Activated T-helper 1 cell treated with anti-CD3 and anti-CD28 coated beads, Interleukin-12 subunit alpha, Interleukin-12 subunit beta, Interleukin-2, Interleukin-4 antibody, amounts not matched to agents 30 ng/mL and 10 ng/mL and 1 ng/mL, durations not matched to agents 14 hours and 24 hours and 36 hours (primary cell): Measurements from ENCODE around the gene GNAI3. TPM values are rescaled to one million over a fixed set of nuclear protein-coding genes. Genes with fewer than 3 reads are reported as not detected.

ENCODE experiments used
- DNase-seq: peaks from one replicate; pipeline ENCODE4 v3.0.0; 2021; ENCODE audit warnings: low spot score
- H3K27ac Mint-ChIP-seq: one replicate; pipeline ENCODE4 v1.8.0; 2021; ENCODE audit warnings: mild to moderate bottlenecking, mixed read lengths
- H3K27me3 Mint-ChIP-seq: one replicate; pipeline ENCODE4 v1.8.0; 2022; ENCODE audit warnings: mild to moderate bottlenecking, moderate library complexity, mixed read lengths; ENCODE audit not compliant: insufficient read depth
- H3K36me3 Mint-ChIP-seq: one replicate; pipeline ENCODE4 v1.8.0; 2021; ENCODE audit warnings: low read depth, mixed read lengths
- H3K4me1 Mint-ChIP-seq: one replicate; pipeline ENCODE4 v1.8.0; 2021; ENCODE audit warnings: low read depth, mixed read lengths
- H3K4me3 Mint-ChIP-seq: one replicate; pipeline ENCODE4 v1.8.0; 2021; ENCODE audit warnings: mild to moderate bottlenecking, moderate library complexity, mixed read lengths
- H3K9me3 Mint-ChIP-seq: one replicate; pipeline ENCODE4 v1.8.0; 2021; ENCODE audit warnings: mixed read lengths
- intact Hi-C: fragments of 100-400 bp; cut with micrococcal nuclease; formaldehyde crosslinking; loops from one replicate; pipeline ENCODE4 v1.15.1; 2024
- total RNA-seq: library from RNA; stranded (reverse); gene quantifications from 2 replicates; pipeline ENCODE4 v1.2.3, GENCODE V29; 2022

Gene GNAI3
- total RNA-seq, 1 donor from 2014 or later, result 8.4 TPM

DNA sequence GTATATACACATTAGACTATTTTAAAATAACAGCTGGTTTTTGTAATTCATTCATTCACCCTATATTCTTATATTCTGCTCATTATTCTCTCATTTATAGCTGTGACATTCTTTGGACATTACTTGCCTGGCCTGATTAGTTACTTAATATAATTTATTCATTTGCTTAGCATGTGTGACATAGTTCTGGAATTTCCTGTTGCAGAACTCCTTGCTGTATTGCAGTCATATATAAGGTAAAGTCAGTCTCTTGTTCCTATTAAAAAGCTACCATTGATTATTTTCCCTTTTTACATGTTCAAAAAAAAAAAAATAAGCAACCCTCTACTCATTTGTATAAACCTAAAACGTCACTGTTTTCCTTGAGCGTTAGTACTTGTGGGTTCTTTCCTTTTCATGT lies 47.1 kb downstream of the GNAI3 start:
- Mint-ChIP-seq H3K27me3 (no peaks in the 10 kb centered on the region), H3K4me1 (no peaks in the 10 kb centered on the region), H3K9me3 (no peaks in the 10 kb centered on the region), H3K27ac (no peak overlapping the region), H3K36me3 (peaks cover 32% of the 10 kb centered on the region), H3K4me3 (no peak overlapping the region)
- intact Hi-C loops, result no loop called here
- DNase-seq, result no peak

DNA sequence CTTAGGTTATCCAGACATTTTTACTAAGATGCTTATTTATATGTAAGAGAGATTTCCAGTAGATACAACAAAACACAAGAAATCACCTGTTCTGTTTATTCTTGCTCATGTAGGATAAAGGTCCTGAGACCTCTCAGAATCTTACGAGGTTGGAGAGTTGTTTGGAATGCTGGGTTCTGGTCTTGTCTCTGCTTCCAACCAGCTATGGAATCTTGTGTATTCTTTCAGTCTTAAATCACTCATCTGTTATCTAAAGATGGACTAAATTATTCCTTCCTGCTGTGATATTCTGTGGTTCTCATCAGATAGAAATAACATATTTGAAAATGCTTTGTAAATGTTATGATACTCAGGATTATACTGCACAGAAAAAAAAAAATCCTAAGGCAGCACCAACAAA lies 49.7 kb downstream of the GNAI3 start:
- H3K27ac Mint-ChIP-seq, result no peak overlapping the region
- H3K27me3 Mint-ChIP-seq, result no peaks in the 10 kb centered on the region
- no peaks in the 10 kb centered on the region for H3K4me1 Mint-ChIP-seq
- peaks cover 26% of the 10 kb centered on the region for H3K36me3 Mint-ChIP-seq
- H3K4me3 Mint-ChIP-seq, result no peak overlapping the region
- intact Hi-C loops, result no loop called here
- H3K9me3 Mint-ChIP-seq, result no peaks in the 10 kb centered on the region
- no peak for DNase-seq

DNA sequence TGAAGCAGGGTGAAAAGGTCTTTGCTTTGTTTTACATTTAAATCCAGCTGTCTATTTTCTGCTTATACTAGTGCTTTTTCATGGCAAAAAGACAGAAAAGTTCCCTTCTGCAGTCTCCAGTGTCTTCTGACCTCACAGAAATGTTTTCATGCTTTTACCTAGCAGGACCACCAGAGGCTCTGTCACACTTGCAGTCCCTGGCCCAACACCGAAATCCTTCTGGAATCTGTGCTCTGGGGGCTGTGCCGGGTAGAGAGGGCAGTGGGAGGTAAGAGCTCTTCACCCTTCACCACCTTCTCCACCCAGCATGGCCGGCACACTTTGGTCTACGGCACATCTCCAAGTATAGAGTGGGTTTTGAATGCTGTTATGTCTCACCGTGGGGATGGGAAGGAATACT lies 50.2 kb downstream of the GNAI3 start:
- Mint-ChIP-seq H3K9me3 (no peaks in the 10 kb centered on the region), H3K27ac (no peak overlapping the region), H3K27me3 (no peaks in the 10 kb centered on the region), H3K36me3 (peaks cover 22% of the 10 kb centered on the region), H3K4me3 (no peak overlapping the region), H3K4me1 (no peaks in the 10 kb centered on the region)
- intact Hi-C loops, result no loop called here
- DNase-seq, result no peak

DNA sequence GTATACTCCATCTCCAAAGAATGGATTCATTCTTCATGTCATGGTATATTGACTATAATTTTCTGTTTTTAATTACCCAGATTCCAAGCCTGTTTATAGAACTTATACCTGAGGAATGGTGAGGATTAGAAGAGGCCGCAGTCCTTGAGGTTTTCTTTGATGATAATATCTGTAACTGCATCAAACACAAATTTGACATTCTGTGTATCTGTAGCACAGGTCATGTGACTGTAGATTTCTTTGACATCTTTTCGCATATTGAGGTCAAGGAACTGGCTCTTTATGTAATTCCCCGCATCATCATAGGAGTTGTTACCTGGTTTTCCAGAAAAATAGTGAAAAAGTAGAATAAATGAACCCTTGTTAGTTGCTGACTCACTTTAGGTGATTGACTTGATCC lies 54.8 kb downstream of the GNAI3 start:
- no peaks in the 10 kb centered on the region for H3K4me1 Mint-ChIP-seq
- no peak for DNase-seq
- H3K9me3 Mint-ChIP-seq, result no peaks in the 10 kb centered on the region
- peaks cover 8% of the 10 kb centered on the region for H3K36me3 Mint-ChIP-seq
- H3K27ac Mint-ChIP-seq, result no peak overlapping the region
- no peak overlapping the region for H3K4me3 Mint-ChIP-seq
- intact Hi-C loops, result no loop called here
- H3K27me3 Mint-ChIP-seq, result no peaks in the 10 kb centered on the region

DNA sequence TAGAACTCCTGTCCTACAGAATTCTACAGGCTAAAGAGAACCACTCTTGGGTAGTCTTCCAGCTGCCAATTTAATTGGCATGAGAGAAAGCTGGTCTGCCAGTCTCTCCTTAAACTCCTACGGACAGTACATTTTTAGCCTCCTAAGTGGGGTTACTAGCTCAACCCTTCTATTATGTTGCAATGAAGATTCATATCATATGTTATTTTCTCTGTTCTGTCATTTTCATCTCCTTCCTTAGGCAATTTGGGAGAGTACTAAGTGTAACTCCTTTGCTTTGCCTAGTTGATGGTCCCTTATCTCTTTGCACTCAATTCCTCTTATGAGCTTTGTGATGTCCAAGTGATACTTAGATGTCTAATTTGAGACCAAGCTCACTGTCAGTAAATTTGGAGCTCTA lies 57.0 kb downstream of the GNAI3 start:
- DNase-seq, result no peak
- Mint-ChIP-seq H3K4me3 (no peak overlapping the region), H3K4me1 (no peaks in the 10 kb centered on the region), H3K9me3 (no peaks in the 10 kb centered on the region), H3K27ac (no peak overlapping the region), H3K36me3 (peaks cover 4% of the 10 kb centered on the region), H3K27me3 (peaks cover 2% of the 10 kb centered on the region)
- intact Hi-C loops, result no loop called here

DNA sequence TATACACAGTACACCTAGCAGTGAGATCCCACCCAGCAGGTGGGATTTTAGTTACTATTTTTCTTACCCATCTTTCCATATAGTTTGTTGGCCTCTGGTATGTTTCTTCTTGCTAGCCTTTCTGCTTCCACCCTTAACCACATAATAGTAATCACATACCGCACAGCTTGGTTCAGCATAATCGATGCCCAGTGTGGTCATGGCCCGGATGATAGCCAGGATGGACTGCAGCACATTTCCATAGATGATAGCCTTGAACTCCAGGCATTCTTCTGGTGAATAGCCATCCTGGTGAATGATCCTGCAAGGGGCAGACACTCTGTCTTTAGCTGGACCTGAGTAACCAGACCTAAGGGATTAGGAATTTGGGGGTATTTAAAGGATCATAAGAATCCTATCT lies 61.5 kb downstream of the GNAI3 start:
- H3K36me3 Mint-ChIP-seq, result no peaks in the 10 kb centered on the region
- no peaks in the 10 kb centered on the region for H3K9me3 Mint-ChIP-seq
- H3K4me3 Mint-ChIP-seq, result no peak overlapping the region
- DNase-seq, result no peak
- peaks cover 11% of the 10 kb centered on the region for H3K27me3 Mint-ChIP-seq
- intact Hi-C loops, result no loop called here
- H3K4me1 Mint-ChIP-seq, result no peaks in the 10 kb centered on the region
- no peak overlapping the region for H3K27ac Mint-ChIP-seq

DNA sequence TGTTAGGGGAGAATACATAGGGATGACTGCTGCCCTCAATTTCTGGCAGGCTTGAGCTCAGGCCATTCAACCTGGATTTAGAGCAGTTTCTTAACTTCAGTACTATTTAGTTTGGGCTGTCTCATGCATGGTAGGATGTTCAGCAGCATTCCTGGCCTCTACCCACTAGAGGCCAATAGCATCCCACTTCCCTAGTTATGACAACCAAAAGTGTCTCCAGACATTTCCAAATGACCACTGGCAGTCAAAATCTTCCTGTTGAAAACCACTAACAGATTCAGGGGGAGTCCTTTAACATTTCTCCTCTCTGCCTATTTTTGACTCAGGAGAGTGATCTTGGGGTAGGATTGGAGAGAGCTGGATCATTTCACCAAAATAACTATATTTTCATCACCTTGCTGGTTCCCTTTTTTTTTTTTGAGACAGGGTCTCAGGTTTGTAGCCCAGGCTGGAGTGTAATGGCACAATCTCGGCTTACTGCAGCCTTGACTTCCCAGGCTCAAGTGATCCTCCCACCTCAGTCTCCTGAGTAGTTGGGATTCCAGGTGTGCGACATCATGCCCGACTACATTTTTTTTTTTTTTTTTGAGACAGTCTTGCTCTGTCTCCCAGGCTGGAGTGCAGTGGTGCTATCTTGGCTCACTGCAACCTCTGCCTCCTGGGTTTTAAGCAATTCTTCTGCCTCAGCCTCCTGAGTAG lies 62.3 kb downstream of the GNAI3 start:
- Mint-ChIP-seq H3K4me1 (peaks cover 2% of the 10 kb centered on the region), H3K27ac (no peak overlapping the region), H3K36me3 (no peaks in the 10 kb centered on the region), H3K4me3 (no peak overlapping the region), H3K27me3 (peaks cover 11% of the 10 kb centered on the region), H3K9me3 (no peaks in the 10 kb centered on the region)
- DNase-seq, result no peak
- intact Hi-C loops, result no loop called here

DNA sequence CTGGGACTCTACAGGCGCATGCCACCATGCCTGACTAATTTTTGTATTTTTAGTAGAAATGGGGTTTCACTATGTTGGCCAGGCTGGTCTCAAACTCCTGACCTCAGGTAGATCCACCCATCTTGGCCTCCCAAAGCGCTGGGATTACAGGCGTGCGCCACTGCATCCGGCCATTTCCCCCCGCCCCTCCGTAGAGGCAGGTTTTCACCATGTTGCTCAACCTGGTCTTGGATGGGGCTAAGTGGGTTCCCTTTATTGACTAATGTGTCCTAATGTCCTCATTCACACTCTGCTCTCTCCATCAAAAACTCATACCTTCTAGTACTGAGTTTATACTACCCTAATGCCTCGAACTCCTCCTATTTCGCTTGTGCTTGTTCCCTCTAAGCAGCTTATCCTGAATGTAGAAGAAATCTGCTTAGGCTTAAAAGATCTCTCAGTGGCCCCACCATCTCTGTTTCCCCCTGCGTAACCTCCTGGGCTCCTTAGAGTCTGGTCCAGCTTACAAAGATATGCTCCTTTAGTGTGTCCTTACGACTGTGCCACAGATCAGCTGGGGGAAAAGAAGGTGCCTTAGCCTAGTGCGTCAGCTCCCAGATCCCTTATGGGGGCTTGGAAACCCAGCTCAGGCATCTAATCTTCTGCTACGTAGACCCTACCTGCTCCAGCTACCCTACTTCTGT lies 63.0 kb downstream of the GNAI3 start:
- no peak for DNase-seq
- Mint-ChIP-seq H3K4me1 (peaks cover 9% of the 10 kb centered on the region), H3K9me3 (no peaks in the 10 kb centered on the region), H3K27me3 (peaks cover 11% of the 10 kb centered on the region), H3K27ac (no peak overlapping the region), H3K4me3 (no peak overlapping the region), H3K36me3 (no peaks in the 10 kb centered on the region)
- intact Hi-C loops, result no loop called here

DNA sequence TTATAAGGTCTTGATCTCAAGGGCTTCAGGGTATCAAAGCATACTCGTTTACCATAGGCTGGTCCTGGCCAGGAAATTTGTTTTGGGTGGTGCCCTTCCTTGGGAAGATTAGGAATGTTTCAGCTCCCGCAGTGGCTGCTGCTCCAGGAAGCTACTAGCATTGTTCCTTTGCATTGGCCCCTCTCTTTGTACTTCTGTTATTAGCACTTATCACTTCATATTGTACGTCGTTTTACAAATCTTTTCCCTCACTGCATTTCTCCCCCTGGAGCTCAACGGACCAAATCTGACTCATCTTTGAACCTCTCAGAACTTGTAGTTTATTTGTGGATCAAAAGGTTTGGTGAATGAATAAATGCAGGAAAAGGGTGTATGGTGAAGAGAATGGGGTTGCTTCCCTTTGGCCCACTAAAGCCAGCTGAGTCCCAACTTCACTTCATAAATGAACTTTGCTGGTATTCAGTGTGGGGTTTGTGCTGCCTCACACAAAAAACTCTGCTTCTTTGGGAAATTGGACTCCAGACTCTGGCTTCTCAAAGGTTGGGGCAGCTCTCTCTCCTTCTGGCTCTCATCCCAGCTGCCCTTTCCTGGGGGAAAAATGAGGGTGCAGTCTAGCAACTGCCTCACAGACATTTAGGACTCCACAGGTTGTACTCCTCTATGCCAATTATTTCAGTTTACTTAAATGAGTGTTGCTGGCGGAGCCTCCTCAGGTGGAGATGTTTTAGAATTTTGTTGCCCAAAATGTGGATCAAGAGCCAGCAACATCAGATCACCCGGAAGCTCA lies 65.1 kb downstream of the GNAI3 start:
- intact Hi-C loops, result no loop called here
- Mint-ChIP-seq H3K4me3 (no peak overlapping the region), H3K9me3 (no peaks in the 10 kb centered on the region), H3K36me3 (no peaks in the 10 kb centered on the region), H3K27ac (no peak overlapping the region), H3K4me1 (peaks cover 24% of the 10 kb centered on the region), H3K27me3 (peaks cover 11% of the 10 kb centered on the region)
- DNase-seq, result no peak

DNA sequence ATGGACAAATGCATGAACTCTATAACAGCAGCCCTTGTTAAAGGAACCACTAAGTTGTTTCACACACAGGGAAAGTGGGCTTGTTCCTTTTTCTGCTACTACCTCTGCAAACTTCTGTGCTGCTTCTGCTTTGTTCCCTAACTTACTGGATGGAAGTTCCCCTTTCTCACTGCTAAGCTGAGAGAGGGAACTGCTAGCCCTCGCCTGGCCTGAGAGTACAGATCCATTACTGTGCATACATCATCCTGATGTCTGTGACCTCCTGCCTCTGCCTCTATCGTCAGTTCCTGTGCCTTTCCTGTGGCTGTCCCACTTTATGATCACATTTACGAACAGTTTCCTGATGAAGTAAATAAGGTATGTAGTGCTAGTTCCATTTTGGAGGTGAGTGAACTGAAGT lies 67.5 kb downstream of the GNAI3 start:
- Mint-ChIP-seq H3K4me3 (no peak overlapping the region), H3K4me1 (peaks cover 40% of the 10 kb centered on the region), H3K27me3 (peaks cover 11% of the 10 kb centered on the region), H3K36me3 (peaks cover 1% of the 10 kb centered on the region), H3K9me3 (no peaks in the 10 kb centered on the region), H3K27ac (no peak overlapping the region)
- DNase-seq, result no peak
- intact Hi-C loops, result loop anchor here (2.0 kb wide), 1 partner anchor 15 kb away; no protein-coding TSS in a partner anchor

DNA sequence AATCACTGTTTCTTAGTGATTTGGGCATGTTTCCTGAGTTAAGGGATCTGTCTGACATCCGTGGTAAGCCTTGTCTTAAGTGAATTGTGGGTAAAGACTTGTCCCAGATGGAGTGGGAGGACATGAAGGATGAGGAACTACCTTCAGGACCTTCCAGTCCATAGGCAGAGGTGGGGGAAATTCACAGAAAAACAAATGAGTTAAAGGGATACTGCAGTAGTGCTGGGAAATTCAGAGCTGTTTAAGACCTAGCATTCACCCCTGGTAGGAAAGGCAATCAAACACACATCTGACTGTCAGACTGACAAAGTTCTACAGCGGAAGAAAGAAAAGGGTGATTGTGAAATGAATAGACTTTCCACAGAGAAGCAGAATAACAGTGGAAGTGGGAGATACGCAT lies 68.0 kb downstream of the GNAI3 start:
- Mint-ChIP-seq H3K27ac (peak overlapping the region; percentile 32), H3K27me3 (peaks cover 11% of the 10 kb centered on the region), H3K4me1 (peaks cover 40% of the 10 kb centered on the region), H3K36me3 (peaks cover 1% of the 10 kb centered on the region), H3K4me3 (no peak overlapping the region), H3K9me3 (no peaks in the 10 kb centered on the region)
- no peak for DNase-seq
- intact Hi-C loops, result loop anchor here (2.0 kb wide), 1 partner anchor 14 kb away; no protein-coding TSS in a partner anchor

DNA sequence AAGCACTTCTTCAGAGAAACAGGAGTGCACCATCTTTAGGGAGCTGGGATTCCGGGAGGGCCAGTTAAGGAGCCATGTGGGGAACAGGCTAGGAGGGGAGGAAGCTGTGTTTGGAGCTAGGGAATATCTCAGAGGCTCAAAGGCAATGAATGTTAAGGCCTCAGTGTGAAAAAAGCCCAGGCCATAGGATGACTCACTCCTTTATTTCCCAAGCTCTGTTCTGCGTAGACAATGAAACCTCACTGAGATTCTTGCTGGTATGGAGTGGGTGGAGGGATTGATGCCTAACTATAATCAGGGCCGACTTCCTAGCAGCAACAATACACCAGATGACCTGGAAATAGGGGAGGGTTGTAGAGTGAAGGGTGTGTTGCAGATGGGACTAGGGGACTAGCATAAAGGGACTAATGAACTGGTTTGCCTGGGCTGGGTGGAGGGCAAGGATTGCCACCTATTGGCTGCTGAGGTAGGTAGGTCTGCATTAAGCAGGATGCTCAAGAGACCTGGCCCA lies 68.9 kb downstream of the GNAI3 start:
- H3K4me1 Mint-ChIP-seq, result peaks cover 50% of the 10 kb centered on the region
- intact Hi-C loops, result loop anchor here (2.0 kb wide), 1 partner anchor 13 kb away; no protein-coding TSS in a partner anchor
- H3K27me3 Mint-ChIP-seq, result peaks cover 9% of the 10 kb centered on the region
- no peak overlapping the region for H3K4me3 Mint-ChIP-seq
- no peak overlapping the region for H3K27ac Mint-ChIP-seq
- no peak for DNase-seq
- no peaks in the 10 kb centered on the region for H3K9me3 Mint-ChIP-seq
- peaks cover 1% of the 10 kb centered on the region for H3K36me3 Mint-ChIP-seq
